ENCODE data around the gene OR8G5.
A peak's percentile ranks its signal among the peaks of the same experiment; 100 is the strongest.

OR8G5 gene

DNA sequence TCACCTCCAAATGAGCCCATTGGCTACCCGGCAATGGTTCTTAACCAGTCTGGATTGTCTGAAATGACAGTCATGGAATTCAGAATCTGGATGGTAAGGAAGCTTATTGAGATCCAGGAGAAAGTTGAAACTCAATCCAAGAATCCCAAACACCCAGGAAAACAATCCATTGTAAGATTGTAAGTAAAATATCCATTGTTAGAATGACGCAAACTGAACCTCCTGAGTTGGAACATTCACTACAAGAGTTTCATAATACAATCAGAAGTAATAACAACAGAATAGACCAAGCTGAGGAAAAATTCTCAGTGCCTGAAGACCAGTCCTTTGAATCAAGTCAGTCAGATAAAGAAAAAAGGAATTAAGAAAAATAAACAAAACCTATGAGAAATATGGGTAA is 22.1 kb downstream of the OR8G5 start:
- DNase-seq = no peak

DNA sequence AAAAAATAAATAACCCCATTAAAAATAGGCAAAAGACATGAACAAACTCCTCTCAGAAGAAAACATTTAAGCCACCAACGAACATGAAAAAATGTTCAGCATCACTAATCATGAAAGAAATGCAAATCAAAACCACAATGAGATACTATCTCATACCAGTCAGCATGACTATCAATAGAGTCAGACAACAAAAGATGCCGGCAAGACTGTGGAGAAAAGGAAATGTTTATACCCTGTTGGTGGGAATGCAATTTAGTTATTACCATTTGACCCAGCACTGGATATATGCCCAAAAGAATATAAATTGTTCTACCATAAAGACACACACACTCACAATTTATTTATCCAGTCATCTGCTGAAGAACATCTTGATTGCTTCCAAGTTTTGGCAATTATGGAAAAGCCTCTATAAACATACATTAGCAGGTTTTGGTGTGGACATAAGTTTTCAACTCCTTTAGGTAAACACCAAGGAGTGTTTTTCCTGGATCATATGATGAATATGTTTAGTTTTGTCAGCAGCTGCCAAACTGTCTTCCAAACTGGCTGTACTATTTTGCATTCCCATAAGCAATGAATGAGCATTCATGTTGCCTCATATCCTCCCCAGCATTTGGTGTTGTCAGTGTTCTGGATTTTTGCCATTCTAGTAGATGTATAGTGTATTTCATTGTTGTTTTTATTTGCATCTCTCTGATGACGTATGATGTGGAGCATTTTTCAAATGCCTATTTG is 29.6 kb downstream of the OR8G5 start:
- Histone ChIP-seq H4K8ac (ENCODE audit: low read length) (no peak overlapping the region), H2BK120ac (ENCODE audit: low read depth, low read length) (no peak overlapping the region), H4K91ac (ENCODE audit: low read length) (no peak overlapping the region), H3K36me3 (ENCODE audit: control insufficient read depth in 1 of 2, insufficient read depth in 2 of 2, low read depth in 1 of 2, low read length in 2 of 2) (no peaks in the 10 kb centered on the region), H3K18ac (ENCODE audit: low read depth in 1 of 2, low read length in 2 of 2) (no peak overlapping the region), H3K4me2 (ENCODE audit: low read length, poor library complexity, severe bottlenecking) (no peak overlapping the region), H3K4ac (ENCODE audit: low read depth in 1 of 2, low read length in 2 of 2) (no peak overlapping the region), H3K23ac (ENCODE audit: low read length in 2 of 2) (no peak overlapping the region), H2BK12ac (ENCODE audit: low read length in 2 of 2) (no peak overlapping the region), H2BK15ac (ENCODE audit: low read depth, poor library complexity, severe bottlenecking) (no peak overlapping the region), H2AK5ac (ENCODE audit: low read length, severe bottlenecking) (no peak overlapping the region), H3K9me3 (ENCODE audit: control insufficient read depth, low read length) (peaks cover 5% of the 10 kb centered on the region), H3K27me3 (ENCODE audit: control insufficient read depth in 1 of 2, insufficient read depth in 1 of 2, low read length in 2 of 2) (no peaks in the 10 kb centered on the region), H2AFZ (ENCODE audit: low read depth, low read length) (no peak overlapping the region), H3K9ac (ENCODE audit: low read length) (no peak overlapping the region), H3K4me3 (ENCODE audit: insufficient read depth in 1 of 2, low read depth in 1 of 2, low read length in 2 of 2) (no peak overlapping the region), H2BK5ac (ENCODE audit: low read depth, low read length, poor library complexity, severe bottlenecking) (no peak overlapping the region), H3K79me1 (replicated peaks; ENCODE audit: low read length, poor library complexity, severe bottlenecking) (no peaks in the 10 kb centered on the region), H3K14ac (ENCODE audit: low read length in 2 of 2) (no peak overlapping the region), H3K4me1 (ENCODE audit: control insufficient read depth, insufficient read depth, low read depth, low read length) (no peaks in the 10 kb centered on the region), H3K27ac (ENCODE audit: low read length, poor library complexity, severe bottlenecking) (no peak overlapping the region)
- WGBS = 30% methylated on average over 2 of the region's 3 CpGs
- peak; percentile 86 for DNase-seq

More for the DNA sequence above, 22.1 kb downstream of the OR8G5 start:
- Histone ChIP-seq H3K14ac (ENCODE audit: low read length in 2 of 2) (no peak overlapping the region), H3K9me3 (ENCODE audit: control insufficient read depth, low read length) (peaks cover 3% of the 10 kb centered on the region), H2BK120ac (ENCODE audit: low read depth, low read length) (no peak overlapping the region), H3K4ac (ENCODE audit: low read depth in 1 of 2, low read length in 2 of 2) (peak overlapping the region in 1 of 2 experiments; percentile 100), H4K91ac (ENCODE audit: low read length) (no peak overlapping the region), H3K18ac (ENCODE audit: low read depth in 1 of 2, low read length in 2 of 2) (peak overlapping the region in 1 of 2 experiments; percentile 79), H3K36me3 (ENCODE audit: control insufficient read depth in 1 of 2, insufficient read depth in 2 of 2, low read depth in 1 of 2, low read length in 2 of 2) (no peaks in the 10 kb centered on the region), H2BK5ac (ENCODE audit: low read depth, low read length, poor library complexity, severe bottlenecking) (no peak overlapping the region), H3K4me2 (ENCODE audit: low read length, poor library complexity, severe bottlenecking) (no peak overlapping the region), H2BK12ac (ENCODE audit: low read length in 2 of 2) (peak overlapping the region in 1 of 2 experiments; percentile 71), H3K27ac (ENCODE audit: low read length, poor library complexity, severe bottlenecking) (no peak overlapping the region), H3K79me1 (replicated peaks; ENCODE audit: low read length, poor library complexity, severe bottlenecking) (no peaks in the 10 kb centered on the region), H3K4me1 (ENCODE audit: control insufficient read depth, insufficient read depth, low read depth, low read length) (no peaks in the 10 kb centered on the region), H3K9ac (ENCODE audit: low read length) (no peak overlapping the region), H2BK15ac (ENCODE audit: low read depth, poor library complexity, severe bottlenecking) (no peak overlapping the region), H4K8ac (ENCODE audit: low read length) (no peak overlapping the region), H2AK5ac (ENCODE audit: low read length, severe bottlenecking) (no peak overlapping the region), H3K23ac (ENCODE audit: low read length in 2 of 2) (no peak overlapping the region), H3K27me3 (ENCODE audit: control insufficient read depth in 1 of 2, insufficient read depth in 1 of 2, low read length in 2 of 2) (no peaks in the 10 kb centered on the region), H3K4me3 (ENCODE audit: insufficient read depth in 1 of 2, low read depth in 1 of 2, low read length in 2 of 2) (no peak overlapping the region), H2AFZ (ENCODE audit: low read depth, low read length) (no peak overlapping the region)
- WGBS = 100% methylated on average over 1 of the region's 2 CpGs

DNA sequence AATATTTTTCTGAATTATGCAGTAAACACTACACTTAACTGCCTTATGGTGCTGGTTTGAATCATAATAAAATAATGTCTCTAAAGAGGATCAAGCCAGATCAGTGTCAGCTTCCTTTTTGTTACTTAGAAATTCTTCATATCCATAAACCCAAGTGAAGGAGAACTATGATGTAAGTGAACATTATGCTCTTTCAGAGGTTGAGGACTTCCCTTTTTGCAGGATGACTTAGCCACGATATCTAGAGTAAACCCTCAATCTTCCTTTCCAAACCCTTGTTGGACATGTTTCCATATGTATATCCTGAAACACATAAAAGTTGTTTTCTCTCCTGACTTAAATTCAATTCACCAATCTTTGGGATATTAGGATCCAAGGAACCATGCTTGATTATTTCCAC is 38.5 kb downstream of the OR8G5 start:
- Histone ChIP-seq H3K14ac (ENCODE audit: low read length in 2 of 2) (no peak overlapping the region), H3K36me3 (ENCODE audit: control insufficient read depth in 1 of 2, insufficient read depth in 2 of 2, low read depth in 1 of 2, low read length in 2 of 2) (no peaks in the 10 kb centered on the region)
- 86% methylated on average over 1 of the region's 1 CpG for WGBS

DNA sequence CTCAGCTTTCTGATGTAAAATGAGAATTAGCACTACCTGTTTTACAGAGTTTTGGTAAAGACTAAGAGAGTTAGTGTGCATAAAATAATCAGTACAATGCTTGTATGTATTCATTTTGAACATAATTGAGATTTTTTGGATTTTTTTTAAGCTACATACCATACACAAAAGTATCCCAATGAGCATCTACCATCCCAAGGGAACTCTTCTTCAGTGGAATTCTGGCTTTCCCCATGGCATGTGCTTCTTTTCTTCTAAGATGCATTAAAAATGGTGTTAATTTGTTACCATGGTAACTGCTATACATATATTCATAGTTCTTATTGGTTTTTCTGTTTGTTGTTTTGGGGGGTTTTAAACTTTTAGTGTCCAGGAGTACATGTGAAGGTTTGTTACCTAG is 39.8 kb downstream of the OR8G5 start:
- H3K4me1 ChIP-seq (ENCODE audit: control insufficient read depth, insufficient read depth, low read depth, low read length) = no peaks in the 10 kb centered on the region
- H2AFZ ChIP-seq (ENCODE audit: low read depth, low read length) = no peak overlapping the region
- H3K79me1 ChIP-seq (replicated peaks; ENCODE audit: low read length, poor library complexity, severe bottlenecking) = no peaks in the 10 kb centered on the region
- H3K18ac ChIP-seq (ENCODE audit: low read depth in 1 of 2, low read length in 2 of 2) = no peak overlapping the region
- H3K14ac ChIP-seq (ENCODE audit: low read length in 2 of 2) = no peak overlapping the region
- H3K4me3 ChIP-seq (ENCODE audit: insufficient read depth in 1 of 2, low read depth in 1 of 2, low read length in 2 of 2) = no peak overlapping the region
- DNase-seq = no peak
- H3K4me2 ChIP-seq (ENCODE audit: low read length, poor library complexity, severe bottlenecking) = no peak overlapping the region
- H2BK15ac ChIP-seq (ENCODE audit: low read depth, poor library complexity, severe bottlenecking) = no peak overlapping the region
- no peak overlapping the region for H3K23ac ChIP-seq (ENCODE audit: low read length in 2 of 2)
- H3K36me3 ChIP-seq (ENCODE audit: control insufficient read depth in 1 of 2, insufficient read depth in 2 of 2, low read depth in 1 of 2, low read length in 2 of 2) = no peaks in the 10 kb centered on the region
- H3K9ac ChIP-seq (ENCODE audit: low read length) = no peak overlapping the region
- no peak overlapping the region for H2BK5ac ChIP-seq (ENCODE audit: low read depth, low read length, poor library complexity, severe bottlenecking)
- H4K91ac ChIP-seq (ENCODE audit: low read length) = no peak overlapping the region
- no peak overlapping the region for H3K4ac ChIP-seq (ENCODE audit: low read depth in 1 of 2, low read length in 2 of 2)
- no peak overlapping the region for H3K27ac ChIP-seq (ENCODE audit: low read length, poor library complexity, severe bottlenecking)
- H2BK120ac ChIP-seq (ENCODE audit: low read depth, low read length) = no peak overlapping the region
- H2AK5ac ChIP-seq (ENCODE audit: low read length, severe bottlenecking) = no peak overlapping the region
- no peak overlapping the region for H4K8ac ChIP-seq (ENCODE audit: low read length)
- peaks cover 2% of the 10 kb centered on the region for H3K9me3 ChIP-seq (ENCODE audit: control insufficient read depth, low read length)
- no peaks in the 10 kb centered on the region for H3K27me3 ChIP-seq (ENCODE audit: control insufficient read depth in 1 of 2, insufficient read depth in 1 of 2, low read length in 2 of 2)
- no peak overlapping the region for H2BK12ac ChIP-seq (ENCODE audit: low read length in 2 of 2)

More for the DNA sequence above, 38.5 kb downstream of the OR8G5 start:
- Histone ChIP-seq H2BK120ac (ENCODE audit: low read depth, low read length) (no peak overlapping the region), H2AFZ (ENCODE audit: low read depth, low read length) (no peak overlapping the region), H3K23ac (ENCODE audit: low read length in 2 of 2) (no peak overlapping the region), H3K4ac (ENCODE audit: low read depth in 1 of 2, low read length in 2 of 2) (no peak overlapping the region), H3K9me3 (ENCODE audit: control insufficient read depth, low read length) (peaks cover 9% of the 10 kb centered on the region), H4K91ac (ENCODE audit: low read length) (no peak overlapping the region), H3K27ac (ENCODE audit: low read length, poor library complexity, severe bottlenecking) (no peak overlapping the region), H2AK5ac (ENCODE audit: low read length, severe bottlenecking) (no peak overlapping the region), H3K27me3 (ENCODE audit: control insufficient read depth in 1 of 2, insufficient read depth in 1 of 2, low read length in 2 of 2) (no peaks in the 10 kb centered on the region), H3K18ac (ENCODE audit: low read depth in 1 of 2, low read length in 2 of 2) (no peak overlapping the region), H2BK5ac (ENCODE audit: low read depth, low read length, poor library complexity, severe bottlenecking) (no peak overlapping the region), H3K4me2 (ENCODE audit: low read length, poor library complexity, severe bottlenecking) (no peak overlapping the region), H3K79me1 (replicated peaks; ENCODE audit: low read length, poor library complexity, severe bottlenecking) (no peaks in the 10 kb centered on the region), H3K4me1 (ENCODE audit: control insufficient read depth, insufficient read depth, low read depth, low read length) (no peaks in the 10 kb centered on the region), H3K4me3 (ENCODE audit: insufficient read depth in 1 of 2, low read depth in 1 of 2, low read length in 2 of 2) (no peak overlapping the region), H4K8ac (ENCODE audit: low read length) (no peak overlapping the region), H2BK15ac (ENCODE audit: low read depth, poor library complexity, severe bottlenecking) (no peak overlapping the region), H2BK12ac (ENCODE audit: low read length in 2 of 2) (no peak overlapping the region), H3K9ac (ENCODE audit: low read length) (no peak overlapping the region)
- no peak for DNase-seq
